H1 (cell line): ENCODE results near the gene STXBP6. TPM values are rescaled to one million over a fixed set of nuclear protein-coding genes. Genes with fewer than 3 reads are reported as not detected.
A peak's percentile ranks its signal among the peaks of the same experiment; 100 is the strongest.

Experiments
- CBX8 ChIP-seq: fragments of 300-800, 300-1000 bp; sonication (generic); IDR thresholded peaks from 2 replicates; pipeline ENCODE4 v1.7.1; 2016; ENCODE audit warnings: low read depth, low read length, borderline replicate concordance
- CHD7 ChIP-seq: fragments of 300-600 bp; sonication (generic); IDR thresholded peaks from 2 replicates; pipeline ENCODE4 v1.7.1; 2012; ENCODE audit warnings: low read length, moderate library complexity, mild to moderate bottlenecking, inconsistent platforms; ENCODE audit not compliant: insufficient replicate concordance
- NRF1 ChIP-seq: IDR thresholded peaks from 2 replicates; pipeline ENCODE4 v1.6.1; 2011; ENCODE audit warnings: mild to moderate bottlenecking, low read depth, low read length, improper control_type of control experiment
- YY1 ChIP-seq: IDR thresholded peaks from 2 replicates; pipeline ENCODE4 v1.6.1; 2011; ENCODE audit warnings: low read depth, mild to moderate bottlenecking, low read length
- ZNF274 ChIP-seq: IDR thresholded peaks from 2 replicates; pipeline ENCODE4 v1.7.0; 2012; ENCODE audit warnings: low read length, borderline replicate concordance; ENCODE audit errors: extremely low read depth
- polyA plus RNA-seq, 7 experiments: library from polyadenylated mRNA; depleted of rRNA in 3 of 7; stranded (reverse) in 5 of 7; unstranded in 2 of 7; fragments of >200 nt in 5 of 7; fragments of 200-250 nt in 2 of 7; gene quantifications; 1 replicate in 5 of 7; 2 replicates in 1 of 7; 4 replicates in 1 of 7; pipeline versions ENCODE4 v1.2.1 to v1.2.3, GENCODE V29; 2011 to 2013; ENCODE audit warnings: missing spikeins in 2 of 7, mixed read lengths in 2 of 7
- total RNA-seq: library from RNA; stranded (reverse); fragmentation: NEBNext Ultra II Directional; extraction: Animal tissue kit (Norgen Biotek cat#: 25700); gene quantifications from 2 replicates; pipeline ENCODE4 v1.2.1, GENCODE V29; 2021

Gene STXBP6
- total and polyA plus RNA-seq, 2 of the 8 experiments (the other 6 are each of a cell fraction or from before 2014, with no cell fraction given) = 9.4 to 18.1 TPM

DNA sequence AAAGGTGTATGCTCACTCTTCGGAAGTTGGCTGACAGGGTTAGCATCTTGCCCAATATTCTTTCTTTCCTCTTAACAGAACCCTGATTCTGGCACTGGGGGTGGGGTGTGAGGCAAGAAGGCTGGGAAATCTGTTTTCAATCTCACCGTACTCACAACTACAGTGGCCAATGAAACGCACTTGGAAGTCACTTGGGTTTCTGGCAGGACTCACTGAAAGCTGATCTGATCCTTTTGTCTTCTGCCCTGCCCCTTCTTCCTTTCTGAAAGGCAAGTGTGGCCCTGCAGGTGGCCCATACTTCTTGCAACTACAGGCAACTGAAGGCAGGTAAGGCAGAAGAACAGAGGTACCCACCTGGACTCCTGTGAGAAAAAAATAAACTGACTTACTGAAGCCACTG lies 106.9 kb downstream of the STXBP6 start (continued):
- TF ChIP-seq CHD7 (no peak), NRF1 (no peak), ZNF274 (no peak), YY1 (peak; percentile 53; the same call in 1 of the 2 replicates), CBX8 (no peak)
